ENCODE data around the gene SLC1A1. TPM values are rescaled to one million over a fixed set of nuclear protein-coding genes. Genes with fewer than 3 reads are reported as not detected.

The SLC1A1 gene
- total RNA-seq, 1 experiment from 2014 or later = 2.9 TPM

DNA sequence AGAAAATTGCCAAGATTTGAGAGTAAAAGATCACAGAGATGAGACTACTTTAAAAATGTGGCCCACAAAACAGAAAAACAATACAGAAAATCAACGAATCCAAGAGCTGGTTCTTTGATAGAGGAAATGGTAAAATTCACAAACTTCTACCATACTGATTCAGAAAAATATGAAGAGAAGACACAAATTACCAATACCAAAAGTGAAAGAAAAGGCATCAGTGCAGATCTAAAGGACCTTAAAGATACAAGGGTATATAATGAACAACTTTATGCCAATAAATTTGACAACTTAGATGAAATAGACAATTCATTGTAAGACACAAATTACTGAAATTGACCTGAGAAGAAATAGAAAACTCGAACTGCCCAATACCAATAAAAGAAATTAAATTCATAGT is 24.4 kb upstream of the SLC1A1 start:
- H3K27me3 ChIP-seq (ENCODE audit: insufficient read depth, low read depth) = no peaks in the 10 kb centered on the region
- H3K4me1 ChIP-seq (replicated peaks; ENCODE audit: insufficient read depth) = no peaks in the 10 kb centered on the region
- no peaks in the 10 kb centered on the region for H3K9me3 ChIP-seq (ENCODE audit: insufficient read depth, low read depth)
- ChIA-PET POLR2A (ENCODE audit: unreplicated experiment) (no interaction called here), CTCF (no interaction called here)
- no peaks in the 10 kb centered on the region for H3F3A ChIP-seq (ENCODE audit: insufficient read depth, low read depth)
- BruUV-seq (replicated peaks) = no TSS peak
- TF ChIP-seq EZH2 (IDR thresholded peaks at IDR 0.05; ENCODE audit: low read depth) (no peak), CTCF (conservative IDR thresholded peaks at IDR 0.05) (no peak)
- H3K9me2 ChIP-seq (ENCODE audit: insufficient read depth) = no peaks in the 10 kb centered on the region
- intact Hi-C loops (cut with micrococcal nuclease; ENCODE audit: unreplicated experiment) = no loop called here
- no peak overlapping the region for H3K27ac ChIP-seq
- DNase-seq = no peak
- H3K36me3 ChIP-seq (ENCODE audit: low read depth) = no peaks in the 10 kb centered on the region
- no peaks in the 10 kb centered on the region for H4K20me1 ChIP-seq (ENCODE audit: insufficient read depth)
- no peak overlapping the region for H2AFZ ChIP-seq
- H3K4me3 ChIP-seq = no peak overlapping the region
- H3K79me2 ChIP-seq (ENCODE audit: low read depth) = no peaks in the 10 kb centered on the region
- no peak overlapping the region for H3K4me2 ChIP-seq

GRCh38 chr9:4475301-4475700 is 15.0 kb upstream of the SLC1A1 start:
- H3K36me3 ChIP-seq (ENCODE audit: low read depth) = no peaks in the 10 kb centered on the region
- H3K9me2 ChIP-seq (ENCODE audit: insufficient read depth) = no peaks in the 10 kb centered on the region
- no peaks in the 10 kb centered on the region for H3K9me3 ChIP-seq (ENCODE audit: insufficient read depth, low read depth)
- no peak overlapping the region for H3K4me3 ChIP-seq
- H3K79me2 ChIP-seq (ENCODE audit: low read depth) = no peaks in the 10 kb centered on the region
- CTCF ChIA-PET = interaction anchor here (0.7 kb wide), 1 partner anchor 151 kb away, joined by 12 read pairs; no protein-coding TSS in a partner anchor
- no peaks in the 10 kb centered on the region for H3F3A ChIP-seq (ENCODE audit: insufficient read depth, low read depth)
- no peaks in the 10 kb centered on the region for H3K4me1 ChIP-seq (replicated peaks; ENCODE audit: insufficient read depth)
- no TSS peak for BruUV-seq (replicated peaks)
- H2AFZ ChIP-seq = no peak overlapping the region
- intact Hi-C loops (cut with micrococcal nuclease; ENCODE audit: unreplicated experiment) = no loop called here
- TF ChIP-seq CTCF (conservative IDR thresholded peaks at IDR 0.05) (no peak), EZH2 (IDR thresholded peaks at IDR 0.05; ENCODE audit: low read depth) (no peak)
- no peak overlapping the region for H3K27ac ChIP-seq
- no peak for DNase-seq
- no peaks in the 10 kb centered on the region for H4K20me1 ChIP-seq (ENCODE audit: insufficient read depth)
- POLR2A ChIA-PET (ENCODE audit: unreplicated experiment) = interaction anchor here (0.7 kb wide), 1 partner anchor 654 kb away, joined by 7 read pairs; no protein-coding TSS in a partner anchor
- no peaks in the 10 kb centered on the region for H3K27me3 ChIP-seq (ENCODE audit: insufficient read depth, low read depth)
- H3K4me2 ChIP-seq = no peak overlapping the region

GRCh38 chr9:4486176-4486575 is 4.1 kb upstream of the SLC1A1 start:
- BruUV-seq (replicated peaks) = no TSS peak
- TF ChIP-seq EZH2 (IDR thresholded peaks at IDR 0.05; ENCODE audit: low read depth) (no peak), CTCF (conservative IDR thresholded peaks at IDR 0.05) (no peak)

More at GRCh38 chr9:4486176-4486575, 4.1 kb upstream of the SLC1A1 start:
- Histone ChIP-seq H3K27ac (no peak overlapping the region), H3K4me2 (no peak overlapping the region), H3K4me1 (replicated peaks; ENCODE audit: insufficient read depth) (peaks cover 4% of the 10 kb centered on the region; the same call in 1 of the 2 replicates), H4K20me1 (ENCODE audit: insufficient read depth) (no peaks in the 10 kb centered on the region), H2AFZ (no peak overlapping the region), H3K9me2 (ENCODE audit: insufficient read depth) (no peaks in the 10 kb centered on the region), H3F3A (ENCODE audit: insufficient read depth, low read depth) (no peaks in the 10 kb centered on the region), H3K4me3 (no peak overlapping the region), H3K36me3 (ENCODE audit: low read depth) (no peaks in the 10 kb centered on the region), H3K27me3 (ENCODE audit: insufficient read depth, low read depth) (no peaks in the 10 kb centered on the region), H3K9me3 (ENCODE audit: insufficient read depth, low read depth) (no peaks in the 10 kb centered on the region), H3K79me2 (ENCODE audit: low read depth) (no peaks in the 10 kb centered on the region)
- intact Hi-C loops (cut with micrococcal nuclease; ENCODE audit: unreplicated experiment) = no loop called here
- POLR2A ChIA-PET (ENCODE audit: unreplicated experiment) = no interaction called here
- no peak for DNase-seq
- CTCF ChIA-PET = interaction anchor here (0.7 kb wide), 1 partner anchor 8 kb away, joined by 7 read pairs; no protein-coding TSS in a partner anchor
